HG03064 (cell line): ENCODE results near the gene NUP62.
"Not testable (repeated sequence)": the region's sequence is repeated elsewhere in the genome, so short reads cannot be mapped to it uniquely, and the experiment has no call there.

Experiments
- ATAC-seq: cut with Tn5 transposase; IDR thresholded peaks from one replicate; pipeline ENCODE4 v1.9.1; 2021; ENCODE audit warnings: low read depth; ENCODE audit not compliant: unreplicated experiment

Gene NUP62

DNA sequence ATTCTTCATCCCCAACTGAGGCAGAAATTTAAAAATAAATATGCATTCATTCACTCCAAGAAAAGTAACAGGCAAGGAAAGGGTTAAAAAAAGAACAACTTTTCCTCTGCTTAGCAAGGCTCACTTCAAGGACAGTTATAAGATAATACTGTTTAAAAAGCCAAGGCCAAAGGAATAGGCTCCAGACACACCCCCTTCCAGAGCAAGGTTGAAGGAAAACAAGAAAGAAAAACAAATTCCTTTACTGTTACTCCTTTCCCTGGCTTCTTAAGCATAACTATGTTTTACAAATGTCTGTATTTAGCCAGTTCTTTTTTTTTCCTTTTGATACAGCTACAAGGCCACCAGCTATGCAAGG is 23.2 kb upstream of the NUP62 start:
- ATAC-seq: no peak

GRCh38 chr19:49951806-49952478 is 22.6 kb upstream of the NUP62 start:
- no peak for ATAC-seq

DNA sequence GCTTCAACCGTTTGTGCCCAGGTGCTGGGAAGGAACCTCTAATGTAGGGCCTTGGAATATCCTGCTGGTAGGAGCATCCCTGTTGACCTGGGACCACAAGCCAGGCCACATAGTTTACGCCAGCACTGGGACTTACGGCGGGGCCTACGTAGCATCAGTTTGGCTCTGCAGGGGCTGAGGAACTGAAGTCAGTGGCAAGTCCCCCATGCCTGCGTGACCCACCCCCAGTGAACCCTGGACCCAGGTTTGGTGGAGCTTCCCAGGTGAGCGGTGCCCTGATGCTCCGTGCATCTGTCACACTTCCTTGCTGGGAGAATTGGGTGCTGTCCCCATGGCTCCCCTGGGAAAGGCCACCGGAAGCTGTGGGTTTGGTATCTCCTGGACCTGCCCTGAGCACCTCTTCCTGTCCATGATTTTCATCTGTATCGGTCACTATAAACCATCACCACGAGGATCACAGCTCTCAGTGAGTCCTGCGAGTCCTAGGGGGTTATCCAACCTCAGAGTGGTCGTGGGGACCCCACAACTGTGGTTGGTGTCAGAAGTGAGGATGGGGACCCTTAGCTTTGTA is 21.7 kb upstream of the NUP62 start:
- ATAC-seq: no peak

GRCh38 chr19:49950590-49950948 is 21.3 kb upstream of the NUP62 start:
- no peak for ATAC-seq

DNA sequence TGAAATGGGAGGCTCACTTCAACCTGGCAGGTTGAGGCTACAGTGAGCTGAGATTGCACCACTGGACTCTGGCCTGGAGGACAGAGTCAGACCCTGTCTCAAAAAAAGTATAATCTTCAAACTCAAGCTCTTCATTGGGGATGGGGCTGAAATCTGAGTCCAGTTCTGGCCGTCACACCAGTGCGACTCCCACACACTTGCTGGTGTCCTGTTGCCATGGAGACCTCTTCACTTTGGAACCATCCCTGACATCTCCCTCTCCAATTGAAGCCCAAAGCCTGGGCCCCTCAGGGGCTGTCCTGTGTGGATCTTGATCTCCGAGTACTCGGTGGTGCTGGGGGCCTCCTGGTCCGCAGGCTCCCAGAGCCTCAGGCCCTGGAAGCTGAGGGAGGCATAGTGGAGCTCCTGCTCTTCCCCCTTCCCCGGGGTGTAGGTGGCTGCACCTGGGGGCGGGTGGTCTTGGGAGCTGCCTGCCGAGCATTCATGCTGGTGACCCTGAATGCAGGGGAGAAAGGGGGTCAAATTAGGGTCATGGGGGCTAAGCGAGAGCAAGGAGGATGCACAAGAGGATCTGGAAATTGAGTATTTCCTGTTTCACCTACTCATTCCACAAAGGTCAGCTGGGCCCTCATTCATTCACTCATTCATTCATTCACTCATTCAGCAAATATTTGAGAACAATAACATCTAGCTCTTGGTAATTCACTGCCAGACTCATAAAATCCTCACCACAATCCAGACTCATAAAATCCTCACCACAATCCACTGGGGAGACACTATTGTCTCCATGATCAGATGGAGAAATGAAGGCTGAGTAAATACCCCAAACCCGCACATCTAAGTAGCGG is 20.7 kb upstream of the NUP62 start:
- no peak for ATAC-seq

- ATAC-seq: no peak
Observed at GRCh38 chr19:49946415-49946814, 17.1 kb upstream of the NUP62 start.

DNA sequence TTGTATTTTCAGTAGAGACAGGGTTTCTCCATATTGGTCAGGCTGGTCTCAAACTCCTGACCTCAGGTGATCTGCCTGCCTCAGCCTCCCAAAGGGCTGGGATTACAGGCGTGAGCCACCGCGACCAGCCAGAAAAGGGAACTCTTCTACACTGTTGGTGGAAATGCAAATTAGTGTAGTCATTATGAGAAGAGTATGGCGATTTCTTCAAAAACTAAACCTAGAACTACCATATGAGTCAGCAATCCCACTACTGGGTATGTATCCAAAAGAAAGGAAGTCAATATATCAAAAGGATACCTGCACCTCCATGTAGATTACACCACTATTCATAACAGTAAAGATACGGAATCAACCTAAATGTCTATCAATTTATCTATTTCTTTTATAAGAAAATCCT is 15.3 kb upstream of the NUP62 start:
- ATAC-seq: not testable (repeated sequence)

- no peak for ATAC-seq
Observed at GRCh38 chr19:49940482-49940791, 11.1 kb upstream of the NUP62 start.

- no peak for ATAC-seq
Observed at GRCh38 chr19:49939721-49940481, 10.6 kb upstream of the NUP62 start.

DNA sequence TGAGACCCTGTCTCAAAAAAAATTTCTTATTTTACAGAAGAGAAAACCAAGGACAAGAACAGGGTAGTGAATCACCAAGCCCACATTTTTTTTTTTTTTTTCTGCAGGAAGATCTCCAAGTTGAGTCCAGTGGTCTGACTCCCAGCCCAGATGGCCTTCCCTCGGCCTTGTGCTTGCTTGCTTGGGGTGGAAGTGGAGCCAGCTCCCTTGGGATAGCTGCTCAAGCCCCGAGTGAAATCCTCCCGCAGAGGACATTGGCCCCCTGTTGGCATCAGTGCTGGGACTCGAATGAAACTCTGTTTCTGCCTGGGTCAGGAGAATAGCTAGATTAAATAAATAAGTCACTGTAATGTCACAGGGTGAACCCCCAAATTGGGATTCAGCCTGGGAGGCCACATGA is 9.4 kb upstream of the NUP62 start:
- no peak for ATAC-seq

GRCh38 chr19:49937750-49938381 is 8.6 kb upstream of the NUP62 start:
- no peak for ATAC-seq

- ATAC-seq: no peak
Observed at GRCh38 chr19:49936549-49936948, 7.2 kb upstream of the NUP62 start.

GRCh38 chr19:49933643-49934042 is 4.3 kb upstream of the NUP62 start:
- no peak for ATAC-seq

GRCh38 chr19:49932731-49933131 is 3.4 kb upstream of the NUP62 start:
- no peak for ATAC-seq

- ATAC-seq: no peak
Observed at GRCh38 chr19:49932041-49932451, 2.7 kb upstream of the NUP62 start.

GRCh38 chr19:49931293-49932040 is 2.2 kb upstream of the NUP62 start:
- no peak for ATAC-seq

- ATAC-seq: no peak
Observed at GRCh38 chr19:49930483-49931011, 1.2 kb upstream of the NUP62 start.

DNA sequence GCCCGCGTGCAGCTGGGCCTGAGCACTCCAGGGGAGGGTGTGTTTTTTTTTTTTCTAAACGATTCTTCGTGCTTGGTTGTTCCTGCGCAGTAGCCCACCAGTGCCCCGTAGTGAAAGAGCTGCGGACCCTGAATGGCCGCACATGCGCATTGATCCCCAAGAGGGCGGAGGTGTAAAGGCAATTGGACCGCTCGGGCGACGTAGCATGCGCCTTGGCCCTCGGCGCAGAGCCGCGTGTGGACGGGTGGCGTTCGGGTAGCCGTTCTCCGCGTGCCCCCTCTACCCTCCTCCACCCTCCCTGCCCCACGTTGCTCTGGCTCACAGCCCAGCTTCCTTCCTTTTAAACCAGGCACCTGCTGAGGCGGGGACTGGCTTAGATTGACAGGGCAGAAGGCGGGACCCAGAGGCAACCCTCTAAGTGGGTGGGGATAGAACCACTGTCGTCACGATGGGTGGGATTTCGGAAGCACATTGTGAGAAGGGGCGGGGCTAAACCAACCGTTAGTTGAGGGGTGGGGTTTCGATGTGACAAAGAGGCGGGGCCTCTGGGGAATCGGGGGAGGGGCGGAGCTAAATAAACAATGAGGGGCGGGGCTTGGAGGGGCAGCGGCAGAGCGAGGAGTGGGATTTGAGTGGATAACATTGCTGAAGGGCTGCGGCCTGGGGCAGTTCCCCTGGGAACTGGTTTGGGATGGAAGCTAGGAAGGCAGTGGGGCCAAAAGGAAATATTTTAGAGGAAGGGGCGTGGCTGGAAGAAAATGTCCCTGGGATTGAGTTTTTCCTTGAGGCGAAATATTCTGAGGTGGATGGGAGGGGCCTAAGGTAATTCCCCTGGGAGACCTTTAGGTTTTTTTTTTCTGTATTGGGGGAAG is 543 bp upstream of the NUP62 start:
- ATAC-seq: peak; percentile 44
